ENCODE measurements around the gene SCIMP. TPM values are rescaled to one million over a fixed set of nuclear protein-coding genes. Genes with fewer than 3 reads are reported as not detected.

Gene SCIMP
- polyA plus RNA-seq, 3 donors, result 88.7 to 164 (median 98.4) TPM

DNA sequence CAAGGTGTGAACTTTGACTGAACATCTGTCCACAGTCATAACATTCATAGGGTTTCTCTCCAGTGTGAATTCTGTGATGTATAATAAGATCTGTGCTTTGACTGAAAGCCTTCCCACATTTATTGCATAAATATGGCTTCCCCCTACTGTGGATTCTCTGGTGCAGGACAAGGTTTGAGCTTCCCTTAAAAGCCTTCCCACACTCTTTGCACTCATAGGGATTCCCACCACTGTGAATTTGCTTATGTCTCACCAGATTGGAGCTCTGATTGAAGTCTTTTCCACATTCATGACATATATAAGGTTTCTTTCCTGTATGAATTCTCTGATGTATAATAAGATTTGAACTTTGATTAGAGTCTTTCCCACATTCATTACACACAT, 51.3 kb downstream of the SCIMP start:
- Histone ChIP-seq H3K27ac (ENCODE audit: low read depth in 1 of 2, low read length in 2 of 2) (no peak overlapping the region), H3K4me1 (ENCODE audit: control insufficient read depth in 1 of 2, insufficient read depth in 2 of 2, low read length in 2 of 2) (no peaks in the 10 kb centered on the region), H3K27me3 (ENCODE audit: control insufficient read depth in 2 of 2, insufficient read depth in 2 of 2, low read length in 2 of 2) (no peaks in the 10 kb centered on the region), H3K4me3 (replicated peaks in 1 of 3; ENCODE audit: low read depth in 2 of 3, low read length in 3 of 3) (peak overlapping the region in 1 of 3 experiments; percentile 40), H2AFZ (ENCODE audit: insufficient read depth, low read depth, low read length, poor library complexity, severe bottlenecking) (no peak overlapping the region), H3K4me2 (replicated peaks; ENCODE audit: extremely low read depth, low read length, poor library complexity, severe bottlenecking) (no peak overlapping the region), H3K9ac (ENCODE audit: insufficient read depth, low read length, poor library complexity, severe bottlenecking) (no peak overlapping the region), H4K20me1 (ENCODE audit: insufficient read depth, low read length) (no peaks in the 10 kb centered on the region), H3K79me2 (ENCODE audit: insufficient read depth, low read length) (no peaks in the 10 kb centered on the region), H3K36me3 (replicated peaks in 1 of 2; ENCODE audit: control insufficient read depth in 1 of 2, insufficient read depth in 2 of 2, low read length in 2 of 2) (peaks cover 0 to 14% of the 10 kb centered on the region in 2 donors), H3K9me3 (replicated peaks in 1 of 2; ENCODE audit: control insufficient read depth in 1 of 2, insufficient read depth in 1 of 2, low read length in 2 of 2) (peaks cover 72 to 99% of the 10 kb centered on the region in 2 donors)
- peaks cover 0 to 2% (median 0%) of the 10 kb centered on the region in 3 donors for H3K27me3 Mint-ChIP-seq (ENCODE audit: low read depth in 3 of 3)
- no peak for DNase-seq
- peaks cover 16 to 31% of the 10 kb centered on the region in 2 donors for H3K36me3 Mint-ChIP-seq
- TF ChIP-seq CTCF (IDR thresholded peaks at IDR 0.05), result no peak
- no peak overlapping the region for H3K4me3 Mint-ChIP-seq
- intact Hi-C loops (cut with micrococcal nuclease), result no loop called here
- H3K4me1 Mint-ChIP-seq, result no peaks in the 10 kb centered on the region
- H3K27ac Mint-ChIP-seq, result no peak overlapping the region
- H3K9me3 Mint-ChIP-seq, result peaks cover 56 to 93% (median 89%) of the 10 kb centered on the region in 7 donors

DNA sequence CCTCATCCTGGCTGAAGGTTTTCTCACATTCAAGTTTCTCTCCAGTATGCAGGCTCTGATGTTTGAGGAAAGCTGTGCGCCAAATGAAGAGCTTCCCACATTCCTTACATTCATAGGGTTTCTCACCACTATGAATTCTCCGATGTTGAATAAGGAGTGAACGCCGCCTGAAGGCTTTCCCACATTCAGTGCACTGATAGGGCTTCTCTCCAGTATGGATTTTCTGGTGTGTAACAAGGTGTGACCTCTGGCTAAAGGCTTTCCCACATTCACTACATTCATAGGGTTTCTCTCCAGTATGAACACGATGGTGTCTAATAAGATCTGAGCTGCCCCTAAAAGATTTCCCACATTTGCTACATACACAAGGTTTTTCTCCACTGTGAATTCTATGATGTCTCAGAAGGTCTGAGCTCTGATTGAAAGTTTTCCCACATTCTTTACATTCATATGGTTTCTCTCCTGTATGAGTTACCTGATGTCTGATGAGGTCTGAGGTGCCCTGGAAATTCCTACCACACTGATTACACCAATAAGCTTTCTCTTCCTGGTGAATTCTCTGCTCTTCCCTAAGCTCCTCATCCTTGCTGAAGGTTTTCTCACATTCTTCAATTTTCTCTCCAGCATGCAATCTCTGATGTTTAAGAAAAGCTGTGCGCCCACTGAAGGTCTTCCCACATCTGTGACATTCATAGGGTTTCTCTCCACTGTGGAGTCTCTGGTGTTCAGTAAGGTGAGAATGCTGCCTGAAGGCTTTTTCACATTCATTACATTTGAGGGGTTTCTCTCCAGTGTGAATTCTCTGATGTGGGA, 51.9 kb downstream of the SCIMP start:
- no peaks in the 10 kb centered on the region for H4K20me1 ChIP-seq (ENCODE audit: insufficient read depth, low read length)
- Mint-ChIP-seq H3K27ac (no peak overlapping the region), H3K27me3 (ENCODE audit: low read depth in 3 of 3) (peaks cover 0 to 2% (median 0%) of the 10 kb centered on the region in 3 donors), H3K36me3 (peaks cover 14 to 25% of the 10 kb centered on the region in 2 donors), H3K4me1 (no peaks in the 10 kb centered on the region), H3K4me3 (no peak overlapping the region), H3K9me3 (peaks cover 54 to 96% (median 90%) of the 10 kb centered on the region in 7 donors)
- H3K27me3 ChIP-seq (ENCODE audit: control insufficient read depth in 2 of 2, insufficient read depth in 2 of 2, low read length in 2 of 2), result no peaks in the 10 kb centered on the region
- H3K4me3 ChIP-seq (replicated peaks in 1 of 3; ENCODE audit: low read depth in 2 of 3, low read length in 3 of 3), result peak overlapping the region in 1 of 3 experiments; percentile 40
- H3K9ac ChIP-seq (ENCODE audit: insufficient read depth, low read length, poor library complexity, severe bottlenecking), result no peak overlapping the region
- no peak overlapping the region for H2AFZ ChIP-seq (ENCODE audit: insufficient read depth, low read depth, low read length, poor library complexity, severe bottlenecking)
- WGBS (ENCODE audit: insufficient coverage), result no CpG with 5 or more reads among the region's 6 CpGs
- H3K4me1 ChIP-seq (ENCODE audit: control insufficient read depth in 1 of 2, insufficient read depth in 2 of 2, low read length in 2 of 2), result no peaks in the 10 kb centered on the region
- TF ChIP-seq CTCF (IDR thresholded peaks at IDR 0.05), result no peak
- peaks cover 0 to 13% of the 10 kb centered on the region in 2 donors for H3K36me3 ChIP-seq (replicated peaks in 1 of 2; ENCODE audit: control insufficient read depth in 1 of 2, insufficient read depth in 2 of 2, low read length in 2 of 2)
- no peaks in the 10 kb centered on the region for H3K79me2 ChIP-seq (ENCODE audit: insufficient read depth, low read length)
- no peak overlapping the region for H3K4me2 ChIP-seq (replicated peaks; ENCODE audit: extremely low read depth, low read length, poor library complexity, severe bottlenecking)
- no peak overlapping the region for H3K27ac ChIP-seq (ENCODE audit: low read depth in 1 of 2, low read length in 2 of 2)
- DNase-seq, result no peak
- peaks cover 70 to 100% of the 10 kb centered on the region in 2 donors for H3K9me3 ChIP-seq (replicated peaks in 1 of 2; ENCODE audit: control insufficient read depth in 1 of 2, insufficient read depth in 1 of 2, low read length in 2 of 2)
- intact Hi-C loops (cut with micrococcal nuclease), result no loop called here
